Measurements from ENCODE around the gene CA11. TPM values are rescaled to one million over a fixed set of nuclear protein-coding genes. Genes with fewer than 3 reads are reported as not detected.

CA11 gene
- total RNA-seq, 1 donor from 2014 or later = 9.5 TPM

GRCh38 chr19:48624067-48624594 is 21.9 kb downstream of the CA11 start:
- H3K27ac ChIP-seq = peak overlapping the region; percentile 80
- no peaks in the 10 kb centered on the region for H3K27me3 ChIP-seq
- peak; percentile 88 for ATAC-seq

GRCh38 chr19:48623556-48624066 is 22.4 kb downstream of the CA11 start:
- Histone ChIP-seq H3K27me3 (no peaks in the 10 kb centered on the region), H3K4me3 (peak overlapping the region; percentile 36), H3K36me3 (no peaks in the 10 kb centered on the region), H3K27ac (peak overlapping the region; percentile 53), H3K4me1 (peaks cover 16% of the 10 kb centered on the region), H3K9me3 (no peaks in the 10 kb centered on the region)
- DNase-seq = no peak
- intact Hi-C loops (cut with DNase I) = no loop called here
- ATAC-seq = no peak
- TF ChIP-seq CTCF (IDR thresholded peaks at IDR 0.05) = no peak

More at GRCh38 chr19:48624067-48624594, 21.9 kb downstream of the CA11 start:
- Histone ChIP-seq H3K4me1 (peaks cover 16% of the 10 kb centered on the region), H3K9me3 (no peaks in the 10 kb centered on the region), H3K4me3 (peak overlapping the region; percentile 48), H3K36me3 (no peaks in the 10 kb centered on the region)
- intact Hi-C loops (cut with DNase I) = no loop called here
- no peak for TF ChIP-seq CTCF (IDR thresholded peaks at IDR 0.05)
- DNase-seq = peak; percentile 99

GRCh38 chr19:48619692-48620585 is 26.0 kb downstream of the CA11 start:
- Histone ChIP-seq H3K27ac (peak overlapping the region; percentile 93), H3K4me1 (peaks cover 40% of the 10 kb centered on the region), H3K4me3 (peak overlapping the region; percentile 90), H3K9me3 (no peaks in the 10 kb centered on the region), H3K27me3 (no peaks in the 10 kb centered on the region), H3K36me3 (peaks cover 27% of the 10 kb centered on the region)
- ATAC-seq = no peak
- TF ChIP-seq CTCF (IDR thresholded peaks at IDR 0.05) = no peak
- DNase-seq = no peak
- intact Hi-C loops (cut with DNase I) = no loop called here

- DNase-seq = peak; percentile 98
- Histone ChIP-seq H3K27me3 (no peaks in the 10 kb centered on the region), H3K36me3 (peaks cover 30% of the 10 kb centered on the region), H3K27ac (peak within 1 kb of the TSS; percentile 93), H3K4me1 (peaks cover 35% of the 10 kb centered on the region), H3K9me3 (no peaks in the 10 kb centered on the region), H3K4me3 (peak within 1 kb of the TSS; percentile 90)
- ATAC-seq = peak; percentile 89
- TF ChIP-seq CTCF (IDR thresholded peaks at IDR 0.05) = no peak
- intact Hi-C loops (cut with DNase I) = no loop called here
Observed at GRCh38 chr19:48618916-48619691, 26.9 kb downstream of the CA11 start, which contains the start of the genes RPL18 and SPHK2. TSS of gene RPL18 (minus strand) at chr19:48619178. CDS start at chr19:48619143, 35 bp downstream. TSS of gene SPHK2 (plus strand) at chr19:48619506. CDS start at chr19:48620515, 1,009 bp downstream.

GRCh38 chr19:48618278-48618915 is 27.6 kb downstream of the CA11 start:
- intact Hi-C loops (cut with DNase I) = no loop called here
- no peak for DNase-seq
- ATAC-seq = no peak
- Histone ChIP-seq H3K27me3 (no peaks in the 10 kb centered on the region), H3K27ac (peak overlapping the region; percentile 93), H3K9me3 (no peaks in the 10 kb centered on the region), H3K36me3 (peaks cover 30% of the 10 kb centered on the region), H3K4me3 (peak overlapping the region; percentile 90), H3K4me1 (peaks cover 30% of the 10 kb centered on the region)
- TF ChIP-seq CTCF (IDR thresholded peaks at IDR 0.05) = no peak

Measured in upper lobe of right lung (tissue), 1 donor.